HepG2 (cell line): Measurements from ENCODE around the gene GFRA4. TPM values are rescaled to one million over a fixed set of nuclear protein-coding genes. Genes with fewer than 3 reads are reported as not detected.
A peak's percentile ranks its signal among the peaks of the same experiment; 100 is the strongest.

Experiments
- CREM ChIP-seq, 2 experiments: sonication (generic) in 1 of 2; formaldehyde crosslinking in 1 of 2; IDR thresholded peaks; 2 replicates each; pipeline versions ENCODE4 v1.4.0 to v1.6.1; 2016 to 2020; ENCODE audit warnings: antibody characterized with exemption in 1 of 2, mild to moderate bottlenecking in 1 of 2, missing genetic modification reagents in 1 of 2
- ESRRA ChIP-seq: sonication (generic); formaldehyde crosslinking; IDR thresholded peaks from 2 replicates; pipeline ENCODE4 v1.5.1; 2020; ENCODE audit warnings: mild to moderate bottlenecking, low read depth, missing genetic modification reagents
- GATAD2A ChIP-seq: IDR thresholded peaks from 2 replicates; pipeline ENCODE4 v1.6.1; 2016
- HMGXB3 ChIP-seq: sonication (generic); formaldehyde crosslinking; IDR thresholded peaks from 2 replicates; pipeline ENCODE4 v1.4.0; 2020; ENCODE audit warnings: missing genetic modification reagents, borderline replicate concordance
- JDP2 ChIP-seq: sonication (generic); formaldehyde crosslinking; IDR thresholded peaks from 2 replicates; pipeline ENCODE4 v1.8.1; 2022; ENCODE audit warnings: missing genetic modification reagents, borderline replicate concordance
- KMT2A ChIP-seq: sonication (generic); formaldehyde crosslinking; IDR thresholded peaks from 2 replicates; pipeline ENCODE4 v1.4.0; 2020; ENCODE audit warnings: missing genetic modification reagents
- MAZ ChIP-seq, 2 experiments: sonication (generic) in 1 of 2; formaldehyde crosslinking in 1 of 2; IDR thresholded peaks; 2 replicates each; pipeline versions ENCODE4 v1.5.0 to v1.6.1; 2012 to 2020; ENCODE audit warnings: low read depth in 2 of 2, mild to moderate bottlenecking in 2 of 2, borderline replicate concordance in 1 of 2, improper control_type of control experiment in 1 of 2, low read length in 1 of 2, missing genetic modification reagents in 1 of 2, moderate library complexity in 1 of 2
- SOX5 ChIP-seq: IDR thresholded peaks from 2 replicates; pipeline ENCODE4 v1.6.1; 2016; ENCODE audit warnings: borderline replicate concordance
- ZNF484 ChIP-seq: sonication (generic); formaldehyde crosslinking; IDR thresholded peaks from 2 replicates; pipeline ENCODE4 v1.5.1; 2020; ENCODE audit warnings: mild to moderate bottlenecking, low read depth, missing genetic modification reagents, borderline replicate concordance
- polyA plus RNA-seq, 8 experiments: library from polyadenylated mRNA; depleted of rRNA in 3 of 8; stranded (reverse) in 7 of 8; unstranded in 1 of 8; fragments of >200 nt; fragmentation: Illumina TruSeq in 4 of 8; extraction: Trizol in 4 of 8; gene quantifications; 2 replicates each; pipeline versions ENCODE4 v1.2.1 to v1.2.3, GENCODE V29; 2011 to 2016; ENCODE audit warnings: low read depth in 4 of 8, missing spikeins in 1 of 8, mixed read lengths in 1 of 8; ENCODE audit not compliant: insufficient read depth in 1 of 8
- total RNA-seq, 5 experiments: library from RNA; depleted of rRNA; stranded (reverse); fragments of >200 nt; fragmentation: Illumina TruSeq; extraction: Trizol; gene quantifications; 2 replicates each; pipeline ENCODE4 v1.2.3, GENCODE V29; 2016; ENCODE audit warnings: low read depth in 1 of 5
- TF ChIP-seq, protein P1 (sequence below): sonication (generic); formaldehyde crosslinking; IDR thresholded peaks from 2 replicates; pipeline ENCODE4 v1.4.0; 2020; ENCODE audit warnings: missing genetic modification reagents, mild to moderate bottlenecking, borderline replicate concordance
- TF ChIP-seq, protein P2 (sequence below): IDR thresholded peaks from 2 replicates; pipeline ENCODE4 v1.6.1; 2016; ENCODE audit warnings: missing compliant biosample characterization, missing genetic modification reagents, borderline replicate concordance
- TF ChIP-seq, protein P3 (sequence below): fragments of 450-650 bp; IDR thresholded peaks from 2 replicates; pipeline ENCODE4 v1.6.1; 2017
- TF ChIP-seq, protein P4 (sequence below): sonication (generic); formaldehyde crosslinking; IDR thresholded peaks from 2 replicates; pipeline ENCODE4 v1.4.0; 2020; ENCODE audit warnings: low read depth, missing genetic modification reagents

The GFRA4 gene
- total and polyA plus RNA-seq, 2 of the 13 experiments (the other 11 are each of a cell fraction or from before 2014, with no cell fraction given) = not detected

DNA sequence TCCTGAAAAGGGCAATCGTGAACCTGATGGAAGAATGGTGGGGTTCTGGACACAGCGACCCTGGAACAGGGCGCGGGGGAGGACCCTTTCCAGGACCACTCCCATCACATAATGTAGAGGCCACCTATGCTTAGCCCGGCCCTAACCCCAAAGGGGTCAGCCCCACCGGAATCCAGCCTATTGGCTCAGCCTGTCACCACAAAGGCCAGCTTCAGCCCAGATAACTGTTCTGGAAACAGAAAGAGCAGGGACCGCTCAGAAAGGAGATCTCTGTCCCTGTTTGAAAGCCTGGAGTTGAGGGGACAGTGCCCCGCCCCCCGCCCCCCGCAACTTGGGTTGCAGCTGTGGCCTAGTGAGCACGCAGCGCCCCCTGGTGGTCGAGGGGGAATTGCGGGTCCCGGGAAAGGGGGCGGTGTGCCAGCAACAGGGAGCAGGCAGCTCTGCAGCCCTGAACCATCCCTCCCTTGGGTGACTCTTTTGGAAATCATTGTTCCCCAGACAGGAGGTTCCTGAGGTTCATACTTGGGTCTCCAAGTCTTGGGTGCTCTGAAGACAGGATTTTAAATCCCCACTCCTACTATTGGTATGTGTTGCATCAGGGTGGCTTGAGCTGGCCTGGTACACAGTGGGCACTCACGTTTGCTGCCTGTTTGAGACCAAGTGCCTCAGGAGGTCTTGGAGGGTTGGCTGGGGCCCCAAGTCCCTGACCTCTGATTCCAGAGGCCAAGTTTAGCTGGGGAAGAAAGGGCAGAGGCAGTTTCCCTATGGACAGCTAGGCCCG, 47.7 kb upstream of the GFRA4 start (continued):
- TF ChIP-seq, protein P1, sequence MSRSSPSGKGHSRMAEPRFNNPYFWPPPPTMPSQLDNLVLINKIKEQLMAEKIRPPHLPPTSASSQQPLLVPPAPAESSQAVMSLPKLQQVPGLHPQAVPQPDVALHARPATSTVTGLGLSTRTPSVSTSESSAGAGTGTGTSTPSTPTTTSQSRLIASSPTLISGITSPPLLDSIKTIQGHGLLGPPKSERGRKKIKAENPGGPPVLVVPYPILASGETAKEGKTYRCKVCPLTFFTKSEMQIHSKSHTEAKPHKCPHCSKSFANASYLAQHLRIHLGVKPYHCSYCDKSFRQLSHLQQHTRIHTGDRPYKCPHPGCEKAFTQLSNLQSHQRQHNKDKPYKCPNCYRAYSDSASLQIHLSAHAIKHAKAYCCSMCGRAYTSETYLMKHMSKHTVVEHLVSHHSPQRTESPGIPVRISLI = no peak
- TF ChIP-seq CREM (IDR thresholded peaks at IDR 0.05) (no peak), CREM (CRISPR knock-in tag; IDR thresholded peaks at IDR 0.05) (no peak), JDP2 (CRISPR knock-in tag) (no peak), ESRRA (CRISPR knock-in tag) (no peak), HMGXB3 (no peak), ZNF484 (CRISPR knock-in tag) (no peak), SOX5 (CRISPR knock-in tag) (no peak), MAZ (IDR thresholded peaks at IDR 0.05; ENCODE audit: borderline replicate concordance, low read depth, low read length) (peak; percentile 66; the same call in 1 of the 2 replicates), MAZ (CRISPR knock-in tag; IDR thresholded peaks at IDR 0.05; ENCODE audit: low read depth) (peak; percentile 81; the same call in 1 of the 2 replicates), GATAD2A (peak; percentile 51), KMT2A (CRISPR knock-in tag) (no peak)
- TF ChIP-seq, protein P2, sequence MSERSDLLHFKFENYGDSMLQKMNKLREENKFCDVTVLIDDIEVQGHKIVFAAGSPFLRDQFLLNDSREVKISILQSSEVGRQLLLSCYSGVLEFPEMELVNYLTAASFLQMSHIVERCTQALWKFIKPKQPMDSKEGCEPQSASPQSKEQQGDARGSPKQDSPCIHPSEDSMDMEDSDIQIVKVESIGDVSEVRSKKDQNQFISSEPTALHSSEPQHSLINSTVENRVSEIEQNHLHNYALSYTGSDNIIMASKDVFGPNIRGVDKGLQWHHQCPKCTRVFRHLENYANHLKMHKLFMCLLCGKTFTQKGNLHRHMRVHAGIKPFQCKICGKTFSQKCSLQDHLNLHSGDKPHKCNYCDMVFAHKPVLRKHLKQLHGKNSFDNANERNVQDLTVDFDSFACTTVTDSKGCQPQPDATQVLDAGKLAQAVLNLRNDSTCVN (CRISPR knock-in tag) = peak; percentile 39; the same call in 1 of the 2 replicates
- TF ChIP-seq, protein P3, sequence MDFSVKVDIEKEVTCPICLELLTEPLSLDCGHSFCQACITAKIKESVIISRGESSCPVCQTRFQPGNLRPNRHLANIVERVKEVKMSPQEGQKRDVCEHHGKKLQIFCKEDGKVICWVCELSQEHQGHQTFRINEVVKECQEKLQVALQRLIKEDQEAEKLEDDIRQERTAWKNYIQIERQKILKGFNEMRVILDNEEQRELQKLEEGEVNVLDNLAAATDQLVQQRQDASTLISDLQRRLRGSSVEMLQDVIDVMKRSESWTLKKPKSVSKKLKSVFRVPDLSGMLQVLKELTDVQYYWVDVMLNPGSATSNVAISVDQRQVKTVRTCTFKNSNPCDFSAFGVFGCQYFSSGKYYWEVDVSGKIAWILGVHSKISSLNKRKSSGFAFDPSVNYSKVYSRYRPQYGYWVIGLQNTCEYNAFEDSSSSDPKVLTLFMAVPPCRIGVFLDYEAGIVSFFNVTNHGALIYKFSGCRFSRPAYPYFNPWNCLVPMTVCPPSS = no peak
- TF ChIP-seq, protein P4, sequence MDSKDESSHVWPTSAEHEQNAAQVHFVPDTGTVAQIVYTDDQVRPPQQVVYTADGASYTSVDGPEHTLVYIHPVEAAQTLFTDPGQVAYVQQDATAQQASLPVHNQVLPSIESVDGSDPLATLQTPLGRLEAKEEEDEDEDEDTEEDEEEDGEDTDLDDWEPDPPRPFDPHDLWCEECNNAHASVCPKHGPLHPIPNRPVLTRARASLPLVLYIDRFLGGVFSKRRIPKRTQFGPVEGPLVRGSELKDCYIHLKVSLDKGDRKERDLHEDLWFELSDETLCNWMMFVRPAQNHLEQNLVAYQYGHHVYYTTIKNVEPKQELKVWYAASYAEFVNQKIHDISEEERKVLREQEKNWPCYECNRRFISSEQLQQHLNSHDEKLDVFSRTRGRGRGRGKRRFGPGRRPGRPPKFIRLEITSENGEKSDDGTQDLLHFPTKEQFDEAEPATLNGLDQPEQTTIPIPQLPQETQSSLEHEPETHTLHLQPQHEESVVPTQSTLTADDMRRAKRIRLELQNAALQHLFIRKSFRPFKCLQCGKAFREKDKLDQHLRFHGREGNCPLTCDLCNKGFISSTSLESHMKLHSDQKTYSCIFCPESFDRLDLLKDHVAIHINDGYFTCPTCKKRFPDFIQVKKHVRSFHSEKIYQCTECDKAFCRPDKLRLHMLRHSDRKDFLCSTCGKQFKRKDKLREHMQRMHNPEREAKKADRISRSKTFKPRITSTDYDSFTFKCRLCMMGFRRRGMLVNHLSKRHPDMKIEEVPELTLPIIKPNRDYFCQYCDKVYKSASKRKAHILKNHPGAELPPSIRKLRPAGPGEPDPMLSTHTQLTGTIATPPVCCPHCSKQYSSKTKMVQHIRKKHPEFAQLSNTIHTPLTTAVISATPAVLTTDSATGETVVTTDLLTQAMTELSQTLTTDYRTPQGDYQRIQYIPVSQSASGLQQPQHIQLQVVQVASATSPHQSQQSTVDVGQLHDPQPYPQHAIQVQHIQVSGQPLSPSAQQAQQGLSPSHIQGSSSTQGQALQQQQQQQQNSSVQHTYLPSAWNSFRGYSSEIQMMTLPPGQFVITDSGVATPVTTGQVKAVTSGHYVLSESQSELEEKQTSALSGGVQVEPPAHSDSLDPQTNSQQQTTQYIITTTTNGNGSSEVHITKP (CRISPR knock-in tag) = no peak
